ENCODE results near the gene ARHGEF17.

DNA sequence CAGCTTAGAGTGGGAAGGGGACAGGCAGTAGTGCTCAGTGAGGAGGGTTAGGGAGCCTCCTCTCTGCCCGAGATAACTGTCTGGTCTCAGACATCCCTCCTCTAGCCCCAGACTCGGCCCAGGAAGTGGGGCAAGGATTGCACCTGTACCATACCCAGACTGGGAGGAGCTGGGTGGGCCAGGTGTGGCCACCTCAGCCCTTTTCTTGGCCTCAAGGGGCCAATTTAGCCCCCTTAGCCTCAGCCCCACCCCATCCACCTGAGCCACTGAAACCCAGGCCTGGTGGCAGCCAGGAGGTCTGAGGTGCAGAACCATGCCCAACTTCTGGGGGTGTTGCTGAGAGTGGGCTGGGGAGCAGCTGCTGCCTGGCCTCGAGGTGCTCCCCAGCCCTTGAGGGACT is 74.7 kb downstream of the ARHGEF17 start:
- TF ChIP-seq RXRA (IDR thresholded peaks at IDR 0.05) (no peak), JUND (IDR thresholded peaks at IDR 0.05) (no peak), CTCF (IDR thresholded peaks at IDR 0.05; ENCODE audit: low read depth, low read length, missing input control) (no peak), TAF1 (conservative IDR thresholded peaks at IDR 0.05) (no peak), REST (IDR thresholded peaks at IDR 0.05) (no peak), YY1 (IDR thresholded peaks at IDR 0.05) (no peak), SP1 (IDR thresholded peaks at IDR 0.05) (no peak), GABPA (IDR thresholded peaks at IDR 0.05 in 1 of 2, conservative IDR thresholded peaks at IDR 0.05 in 1 of 2) (no peak), MAX (IDR thresholded peaks at IDR 0.05) (no peak)

Measured in liver (tissue), 3 donors.